Natural killer cell (primary cell): ENCODE data around the gene CCDC28A. TPM values are rescaled to one million over a fixed set of nuclear protein-coding genes. Genes with fewer than 3 reads are reported as not detected.

ENCODE experiments used
- ATAC-seq, 3 donors: fragments of 150-1000 bp in 2 of 3; fragments of 200-7000 bp in 1 of 3; cut with Tn5 transposase; 1 replicate in 1 of 3; 2 replicates in 2 of 3; pipeline ENCODE4 v1.10.0; 2021; ENCODE audit warnings: mild to moderate bottlenecking in 2 of 3, moderate library complexity in 2 of 3
- DNase-seq, 2 donors: peaks; one replicate each; pipeline versions ENCODE4 v3.0.0 to v3.0.0-alpha.2; 2013 to 2021; ENCODE audit warnings: mixed read lengths in 1 of 2
- H3K27ac ChIP-seq: one replicate; pipeline ENCODE4 v1.5.1; 2013; ENCODE audit warnings: mild to moderate bottlenecking, low read length
- H3K27me3 ChIP-seq: one replicate; pipeline ENCODE4 v1.6.1; 2013; ENCODE audit warnings: low read length; ENCODE audit not compliant: control insufficient read depth, insufficient read depth
- H3K36me3 ChIP-seq: one replicate; pipeline ENCODE4 v1.6.1; 2013; ENCODE audit warnings: low read length; ENCODE audit not compliant: control insufficient read depth, insufficient read depth
- H3K4me1 ChIP-seq: one replicate; pipeline ENCODE4 v1.6.1; 2013; ENCODE audit warnings: low read length; ENCODE audit not compliant: control insufficient read depth, insufficient read depth
- H3K4me3 ChIP-seq: one replicate; pipeline ENCODE4 v1.5.1; 2013; ENCODE audit warnings: low read length
- H3K9me3 ChIP-seq: one replicate; pipeline ENCODE4 v1.6.1; 2013; ENCODE audit warnings: low read length; ENCODE audit not compliant: control insufficient read depth, insufficient read depth
- H3K27ac Mint-ChIP-seq, 2 donors: one replicate each; pipeline ENCODE4 v1.8.0; 2022; ENCODE audit warnings: mild to moderate bottlenecking in 2 of 2, mixed read lengths in 2 of 2, moderate library complexity in 1 of 2
- H3K27me3 Mint-ChIP-seq, 2 donors: one replicate each; pipeline ENCODE4 v1.8.0; 2022; ENCODE audit warnings: low read depth in 2 of 2, mixed read lengths in 2 of 2
- H3K36me3 Mint-ChIP-seq: one replicate; pipeline ENCODE4 v1.8.0; 2022; ENCODE audit warnings: mixed read lengths
- H3K4me1 Mint-ChIP-seq, 2 donors: one replicate each; pipeline ENCODE4 v1.8.0; 2022; ENCODE audit warnings: mixed read lengths in 2 of 2
- H3K4me3 Mint-ChIP-seq: one replicate; pipeline ENCODE4 v1.8.0; 2022; ENCODE audit warnings: mild to moderate bottlenecking, moderate library complexity, mixed read lengths
- H3K9me3 Mint-ChIP-seq, 2 donors: one replicate each; pipeline ENCODE4 v1.8.0; 2022; ENCODE audit warnings: mixed read lengths in 2 of 2
- WGBS: methylation state at CpG from one replicate; pipeline ENCODE4 v1.1.7; 2013; ENCODE audit warnings: missing lambda C conversion rate; ENCODE audit not compliant: insufficient coverage; 5-methylcytosine and 5-hydroxymethylcytosine counted together
- intact Hi-C: fragments of 100-400 bp; cut with micrococcal nuclease; formaldehyde crosslinking; loops from one replicate; pipeline ENCODE4 v1.14.2; 2022
- total RNA-seq, 4 donors: library from RNA; stranded (reverse); fragments of 120-200 nt in 1 of 4; gene quantifications; one replicate each; pipeline versions ENCODE4 v1.2.3 to v1.2.4, GENCODE V29; 2013 to 2022
- TF ChIP-seq, protein P1 (sequence below): fragments of 200-600 bp; IDR thresholded peaks from one replicate; pipeline ENCODE4 v1.8.0; 2022; ENCODE audit warnings: antibody characterized with exemption

CCDC28A gene
- total RNA-seq, 3 donors from 2014 or later (not counting 1 experiment from before 2014, with no cell fraction given) = 22.2 to 25.4 (median 24.3) TPM

DNA sequence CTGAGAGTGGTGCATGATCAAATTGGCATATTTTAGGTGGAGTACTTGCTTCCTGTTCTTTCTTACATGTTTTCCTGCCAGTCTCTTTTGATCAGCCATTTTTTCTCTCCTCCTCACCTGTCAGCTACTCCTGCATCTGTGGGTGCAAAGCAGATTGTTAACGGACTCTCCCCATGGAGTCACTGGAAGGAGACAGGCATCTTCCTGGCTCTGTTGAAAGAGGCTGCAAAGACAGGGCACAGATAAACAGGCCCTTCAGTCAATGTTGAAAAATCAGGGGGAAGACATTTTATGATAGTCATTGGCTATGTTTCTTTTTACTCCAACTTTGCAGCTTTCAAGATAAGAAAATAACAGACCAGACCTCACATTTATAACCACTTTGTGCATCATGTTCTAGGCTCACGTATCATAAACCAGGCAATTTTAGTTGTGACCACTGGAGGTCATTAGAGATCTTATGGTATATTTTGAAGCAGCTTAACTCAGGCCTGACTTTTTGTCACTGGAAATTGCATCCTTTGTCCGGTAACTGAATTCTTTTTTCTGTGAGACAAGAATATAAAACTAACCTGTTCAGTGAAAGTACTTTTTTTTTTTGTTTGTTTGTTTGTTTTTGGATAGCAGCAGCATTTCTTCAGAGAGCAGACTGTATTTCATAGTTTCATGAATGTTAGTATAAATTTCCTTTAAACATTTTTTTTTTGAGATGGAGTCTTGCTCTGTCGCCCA lies 42.4 kb downstream of the CCDC28A start:
- TF ChIP-seq, protein P1, sequence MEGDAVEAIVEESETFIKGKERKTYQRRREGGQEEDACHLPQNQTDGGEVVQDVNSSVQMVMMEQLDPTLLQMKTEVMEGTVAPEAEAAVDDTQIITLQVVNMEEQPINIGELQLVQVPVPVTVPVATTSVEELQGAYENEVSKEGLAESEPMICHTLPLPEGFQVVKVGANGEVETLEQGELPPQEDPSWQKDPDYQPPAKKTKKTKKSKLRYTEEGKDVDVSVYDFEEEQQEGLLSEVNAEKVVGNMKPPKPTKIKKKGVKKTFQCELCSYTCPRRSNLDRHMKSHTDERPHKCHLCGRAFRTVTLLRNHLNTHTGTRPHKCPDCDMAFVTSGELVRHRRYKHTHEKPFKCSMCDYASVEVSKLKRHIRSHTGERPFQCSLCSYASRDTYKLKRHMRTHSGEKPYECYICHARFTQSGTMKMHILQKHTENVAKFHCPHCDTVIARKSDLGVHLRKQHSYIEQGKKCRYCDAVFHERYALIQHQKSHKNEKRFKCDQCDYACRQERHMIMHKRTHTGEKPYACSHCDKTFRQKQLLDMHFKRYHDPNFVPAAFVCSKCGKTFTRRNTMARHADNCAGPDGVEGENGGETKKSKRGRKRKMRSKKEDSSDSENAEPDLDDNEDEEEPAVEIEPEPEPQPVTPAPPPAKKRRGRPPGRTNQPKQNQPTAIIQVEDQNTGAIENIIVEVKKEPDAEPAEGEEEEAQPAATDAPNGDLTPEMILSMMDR = peak; percentile 61
- H3K4me1 Mint-ChIP-seq = no peaks in the 10 kb centered on the region
- Histone ChIP-seq H3K4me3 (no peak overlapping the region), H3K9me3 (no peaks in the 10 kb centered on the region), H3K36me3 (no peaks in the 10 kb centered on the region), H3K27me3 (no peaks in the 10 kb centered on the region), H3K4me1 (no peaks in the 10 kb centered on the region), H3K27ac (no peak overlapping the region)
- no peak overlapping the region for H3K4me3 Mint-ChIP-seq
- DNase-seq = peak in 1 of 2 donors; percentile 64
- H3K36me3 Mint-ChIP-seq = no peaks in the 10 kb centered on the region
- intact Hi-C loops = loop anchor here (1.0 to 10.0 kb wide), 3 partner anchors 172 to 549 kb away; partner anchors contain the start of gene REPS1
- H3K27ac Mint-ChIP-seq = no peak overlapping the region
- no peaks in the 10 kb centered on the region for H3K9me3 Mint-ChIP-seq
- peak; percentile 64 to 87 (median 81) for ATAC-seq
- WGBS = 52% methylated on average over 4 of the region's 4 CpGs
- peaks cover 3 to 7% of the 10 kb centered on the region in 2 donors for H3K27me3 Mint-ChIP-seq

DNA sequence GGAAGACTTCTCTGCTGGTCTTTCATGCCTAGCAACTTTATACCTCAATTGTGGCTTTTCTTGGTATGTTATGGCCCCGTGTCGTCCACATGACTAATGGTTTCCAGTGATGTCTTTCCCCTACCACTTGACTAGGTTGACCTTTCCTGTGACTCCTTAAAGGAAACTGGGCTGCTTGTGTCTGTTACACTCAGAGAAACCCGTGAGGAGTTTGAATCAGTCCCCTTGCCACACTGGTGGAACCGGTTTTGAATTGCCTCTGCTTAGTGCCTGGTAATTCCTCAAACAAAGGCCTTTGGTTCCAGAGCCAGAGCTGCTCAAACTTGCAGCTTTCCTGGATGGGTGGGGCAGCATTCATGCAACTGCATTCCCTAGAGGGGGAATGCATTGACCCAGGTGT lies 44.2 kb downstream of the CCDC28A start:
- Histone ChIP-seq H3K9me3 (no peaks in the 10 kb centered on the region), H3K27ac (no peak overlapping the region), H3K36me3 (no peaks in the 10 kb centered on the region), H3K4me3 (no peak overlapping the region), H3K27me3 (no peaks in the 10 kb centered on the region), H3K4me1 (no peaks in the 10 kb centered on the region)
- ATAC-seq (no peak), DNase-seq (no peak)
- Mint-ChIP-seq H3K4me1 (no peaks in the 10 kb centered on the region), H3K4me3 (no peak overlapping the region), H3K27me3 (peaks cover 3 to 7% of the 10 kb centered on the region in 2 donors), H3K9me3 (no peaks in the 10 kb centered on the region), H3K36me3 (no peaks in the 10 kb centered on the region), H3K27ac (no peak overlapping the region)
- intact Hi-C loops = loop anchor here (2.0 to 10.0 kb wide), 2 partner anchors 237 to 547 kb away; no protein-coding TSS in a partner anchor
- TF ChIP-seq, protein P1 = no peak
- WGBS = 70% methylated on average over 4 of the region's 4 CpGs

DNA sequence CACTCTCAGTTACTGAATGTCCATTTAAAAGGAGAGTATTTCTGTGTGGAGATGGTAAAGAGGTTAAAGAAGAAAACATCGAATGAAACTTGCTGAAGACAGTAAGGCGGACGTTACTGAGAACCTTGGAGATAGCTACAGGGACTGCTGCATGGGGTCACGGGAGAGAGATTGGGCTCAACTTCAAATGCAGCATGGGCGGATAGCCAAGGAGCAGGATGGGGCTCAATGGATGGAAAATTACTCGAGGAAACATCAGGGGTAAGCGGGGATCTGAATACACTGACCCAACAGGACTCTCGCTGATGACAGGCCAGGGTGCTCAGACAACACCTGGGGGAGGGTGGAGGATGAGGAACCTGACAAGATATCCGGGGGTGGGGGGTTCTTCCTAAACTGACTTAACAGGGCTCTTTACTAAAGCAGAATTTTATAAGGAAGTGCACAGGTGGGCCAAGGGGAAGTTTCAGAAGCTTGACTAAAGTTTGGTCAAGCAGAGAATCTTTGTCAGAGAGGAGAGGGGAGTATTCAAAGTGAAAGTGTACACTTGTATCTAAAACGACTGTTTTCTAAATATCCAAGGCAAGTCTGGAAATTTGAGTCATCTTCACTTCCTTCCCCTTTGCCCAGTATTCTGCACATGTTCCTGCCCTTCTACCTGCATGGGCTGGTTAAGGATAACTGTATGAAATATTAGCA lies 45.1 kb downstream of the CCDC28A start:
- no peak overlapping the region for H3K4me3 ChIP-seq
- DNase-seq = no peak
- H3K27ac ChIP-seq = no peak overlapping the region
- H3K27me3 Mint-ChIP-seq = peaks cover under 1 to 7% of the 10 kb centered on the region in 2 donors
- no peak overlapping the region for H3K27ac Mint-ChIP-seq
- no peaks in the 10 kb centered on the region for H3K9me3 ChIP-seq
- H3K4me1 Mint-ChIP-seq = no peaks in the 10 kb centered on the region
- WGBS = 80% methylated on average over 9 of the region's 10 CpGs
- H3K4me1 ChIP-seq = no peaks in the 10 kb centered on the region
- no peaks in the 10 kb centered on the region for H3K27me3 ChIP-seq
- no peaks in the 10 kb centered on the region for H3K36me3 Mint-ChIP-seq
- no peak for ATAC-seq
- no peak overlapping the region for H3K4me3 Mint-ChIP-seq
- TF ChIP-seq, protein P1 = no peak
- H3K9me3 Mint-ChIP-seq = no peaks in the 10 kb centered on the region
- no peaks in the 10 kb centered on the region for H3K36me3 ChIP-seq
- intact Hi-C loops = loop anchor here (10.0 kb wide), 1 partner anchor 236 kb away; no protein-coding TSS in a partner anchor
